ENCODE results near the gene FMN1. TPM values are rescaled to one million over a fixed set of nuclear protein-coding genes. Genes with fewer than 3 reads are reported as not detected.

FMN1 gene
- total and polyA plus RNA-seq, 5 donors from 2014 or later: 0.32 to 8.9 (median 0.36) TPM; not detected in 2

GRCh38 chr15:32775103-32775502, 419.4 kb downstream of the FMN1 start:
- peaks cover 2% of the 10 kb centered on the region for H3K27me3 ChIP-seq (ENCODE audit: control insufficient read depth, insufficient read depth, low read length)
- DNase-seq (no peak), ATAC-seq (ENCODE audit: low read depth in 2 of 2) (no peak)
- Mint-ChIP-seq H3K4me3 (no peak overlapping the region), H3K36me3 (no peaks in the 10 kb centered on the region), H3K4me1 (no peaks in the 10 kb centered on the region), H3K9me3 (peaks cover 0 to 8% (median 2%) of the 10 kb centered on the region in 7 donors), H3K27me3 (peaks cover 4% of the 10 kb centered on the region), H3K27ac (peak overlapping the region in 1 of 3 donors; percentile 25)
- no peak overlapping the region for H3K4me3 ChIP-seq (ENCODE audit: low read depth, low read length)
- no peak overlapping the region for H3K27ac ChIP-seq (ENCODE audit: insufficient read depth, low read length, poor library complexity, severe bottlenecking)
- H3K4me1 ChIP-seq (ENCODE audit: control insufficient read depth, insufficient read depth, low read length, poor library complexity, severe bottlenecking): no peaks in the 10 kb centered on the region
- H3K36me3 ChIP-seq (ENCODE audit: control insufficient read depth, insufficient read depth, low read length): peaks cover 2% of the 10 kb centered on the region
- H3K9me3 ChIP-seq (ENCODE audit: control insufficient read depth in 2 of 2, low read length in 2 of 2): peaks cover 4 to 7% of the 10 kb centered on the region in 2 experiments

- Histone ChIP-seq H3K27me3 (ENCODE audit: control insufficient read depth, insufficient read depth, low read length) (no peaks in the 10 kb centered on the region), H3K4me3 (ENCODE audit: low read depth, low read length) (no peak overlapping the region), H3K27ac (ENCODE audit: insufficient read depth, low read length, poor library complexity, severe bottlenecking) (no peak overlapping the region), H3K36me3 (ENCODE audit: control insufficient read depth, insufficient read depth, low read length) (peaks cover 2% of the 10 kb centered on the region), H3K9me3 (ENCODE audit: control insufficient read depth in 2 of 2, low read length in 2 of 2) (peaks cover 4 to 7% of the 10 kb centered on the region in 2 experiments), H3K4me1 (ENCODE audit: control insufficient read depth, insufficient read depth, low read length, poor library complexity, severe bottlenecking) (no peaks in the 10 kb centered on the region)
- H3K4me1 Mint-ChIP-seq: no peaks in the 10 kb centered on the region
- DNase-seq: no peak
- ATAC-seq (ENCODE audit: low read depth in 2 of 2): no peak
- H3K4me3 Mint-ChIP-seq: no peak overlapping the region
- H3K36me3 Mint-ChIP-seq: no peaks in the 10 kb centered on the region
- H3K27ac Mint-ChIP-seq: no peak overlapping the region
- H3K9me3 Mint-ChIP-seq: peaks cover 0 to 8% (median 0%) of the 10 kb centered on the region in 7 donors
- H3K27me3 Mint-ChIP-seq: peaks cover 4% of the 10 kb centered on the region
These were observed 420.5 kb downstream of the FMN1 start for GRCh38 chr15:32774022-32774421.

GRCh38 chr15:32767236-32767635, 427.3 kb downstream of the FMN1 start:
- no peaks in the 10 kb centered on the region for H3K36me3 ChIP-seq (ENCODE audit: control insufficient read depth, insufficient read depth, low read length)
- H3K9me3 ChIP-seq (ENCODE audit: control insufficient read depth in 2 of 2, low read length in 2 of 2): no peaks in the 10 kb centered on the region
- no peaks in the 10 kb centered on the region for H3K27me3 ChIP-seq (ENCODE audit: control insufficient read depth, insufficient read depth, low read length)
- no peaks in the 10 kb centered on the region for H3K4me1 ChIP-seq (ENCODE audit: control insufficient read depth, insufficient read depth, low read length, poor library complexity, severe bottlenecking)
- no peak overlapping the region for H3K27ac ChIP-seq (ENCODE audit: insufficient read depth, low read length, poor library complexity, severe bottlenecking)
- Mint-ChIP-seq H3K9me3 (peaks cover 0 to 2% (median 0%) of the 10 kb centered on the region in 7 donors), H3K27ac (no peak overlapping the region), H3K4me3 (no peak overlapping the region), H3K36me3 (no peaks in the 10 kb centered on the region), H3K27me3 (peaks cover 4% of the 10 kb centered on the region), H3K4me1 (no peaks in the 10 kb centered on the region)
- H3K4me3 ChIP-seq (ENCODE audit: low read depth, low read length): no peak overlapping the region
- DNase-seq: no peak
- no peak for ATAC-seq (ENCODE audit: low read depth in 2 of 2)

GRCh38 chr15:32766101-32766500, 428.4 kb downstream of the FMN1 start:
- no peaks in the 10 kb centered on the region for H3K4me1 Mint-ChIP-seq
- Histone ChIP-seq H3K27ac (ENCODE audit: insufficient read depth, low read length, poor library complexity, severe bottlenecking) (no peak overlapping the region), H3K9me3 (ENCODE audit: control insufficient read depth in 2 of 2, low read length in 2 of 2) (no peaks in the 10 kb centered on the region), H3K36me3 (ENCODE audit: control insufficient read depth, insufficient read depth, low read length) (no peaks in the 10 kb centered on the region), H3K4me3 (ENCODE audit: low read depth, low read length) (no peak overlapping the region), H3K27me3 (ENCODE audit: control insufficient read depth, insufficient read depth, low read length) (no peaks in the 10 kb centered on the region), H3K4me1 (ENCODE audit: control insufficient read depth, insufficient read depth, low read length, poor library complexity, severe bottlenecking) (no peaks in the 10 kb centered on the region)
- no peaks in the 10 kb centered on the region for H3K36me3 Mint-ChIP-seq
- H3K27me3 Mint-ChIP-seq: peaks cover 4% of the 10 kb centered on the region
- ATAC-seq (ENCODE audit: low read depth in 2 of 2) (no peak), DNase-seq (no peak)
- H3K4me3 Mint-ChIP-seq: no peak overlapping the region
- H3K27ac Mint-ChIP-seq: no peak overlapping the region
- peaks cover 0 to 2% (median 0%) of the 10 kb centered on the region in 7 donors for H3K9me3 Mint-ChIP-seq

- Mint-ChIP-seq H3K27ac (no peak overlapping the region), H3K36me3 (no peaks in the 10 kb centered on the region), H3K27me3 (peaks cover 11% of the 10 kb centered on the region), H3K9me3 (peaks cover 0 to 2% (median 0%) of the 10 kb centered on the region in 7 donors), H3K4me1 (no peaks in the 10 kb centered on the region), H3K4me3 (no peak overlapping the region)
- Histone ChIP-seq H3K9me3 (ENCODE audit: control insufficient read depth in 2 of 2, low read length in 2 of 2) (no peaks in the 10 kb centered on the region), H3K36me3 (ENCODE audit: control insufficient read depth, insufficient read depth, low read length) (no peaks in the 10 kb centered on the region), H3K27me3 (ENCODE audit: control insufficient read depth, insufficient read depth, low read length) (peaks cover 3% of the 10 kb centered on the region), H3K4me1 (ENCODE audit: control insufficient read depth, insufficient read depth, low read length, poor library complexity, severe bottlenecking) (no peaks in the 10 kb centered on the region), H3K4me3 (ENCODE audit: low read depth, low read length) (no peak overlapping the region), H3K27ac (ENCODE audit: insufficient read depth, low read length, poor library complexity, severe bottlenecking) (no peak overlapping the region)
- ATAC-seq (ENCODE audit: low read depth in 2 of 2) (no peak), DNase-seq (no peak)
These were observed 429.3 kb downstream of the FMN1 start for GRCh38 chr15:32765236-32765635.

- Histone ChIP-seq H3K36me3 (ENCODE audit: control insufficient read depth, insufficient read depth, low read length) (no peaks in the 10 kb centered on the region), H3K27me3 (ENCODE audit: control insufficient read depth, insufficient read depth, low read length) (peaks cover 3% of the 10 kb centered on the region), H3K4me1 (ENCODE audit: control insufficient read depth, insufficient read depth, low read length, poor library complexity, severe bottlenecking) (no peaks in the 10 kb centered on the region), H3K27ac (ENCODE audit: insufficient read depth, low read length, poor library complexity, severe bottlenecking) (no peak overlapping the region), H3K4me3 (ENCODE audit: low read depth, low read length) (no peak overlapping the region), H3K9me3 (ENCODE audit: control insufficient read depth in 2 of 2, low read length in 2 of 2) (no peaks in the 10 kb centered on the region)
- Mint-ChIP-seq H3K36me3 (no peaks in the 10 kb centered on the region), H3K4me3 (no peak overlapping the region), H3K4me1 (no peaks in the 10 kb centered on the region), H3K27me3 (peaks cover 17% of the 10 kb centered on the region), H3K9me3 (peaks cover 0 to 2% (median 0%) of the 10 kb centered on the region in 7 donors), H3K27ac (no peak overlapping the region)
- DNase-seq (no peak), ATAC-seq (ENCODE audit: low read depth in 2 of 2) (no peak)
These were observed 431.2 kb downstream of the FMN1 start for GRCh38 chr15:32763295-32763694.

GRCh38 chr15:32757426-32757825, 437.1 kb downstream of the FMN1 start:
- Histone ChIP-seq H3K27ac (ENCODE audit: insufficient read depth, low read length, poor library complexity, severe bottlenecking) (no peak overlapping the region), H3K9me3 (ENCODE audit: control insufficient read depth in 2 of 2, low read length in 2 of 2) (no peaks in the 10 kb centered on the region), H3K4me1 (ENCODE audit: control insufficient read depth, insufficient read depth, low read length, poor library complexity, severe bottlenecking) (no peaks in the 10 kb centered on the region), H3K36me3 (ENCODE audit: control insufficient read depth, insufficient read depth, low read length) (no peaks in the 10 kb centered on the region), H3K27me3 (ENCODE audit: control insufficient read depth, insufficient read depth, low read length) (peaks cover 4% of the 10 kb centered on the region), H3K4me3 (ENCODE audit: low read depth, low read length) (no peak overlapping the region)
- DNase-seq (no peak), ATAC-seq (ENCODE audit: low read depth in 2 of 2) (no peak)
- H3K4me1 Mint-ChIP-seq: no peaks in the 10 kb centered on the region
- H3K27ac Mint-ChIP-seq: no peak overlapping the region
- peaks cover 21% of the 10 kb centered on the region for H3K27me3 Mint-ChIP-seq
- peaks cover 0 to 2% (median 0%) of the 10 kb centered on the region in 7 donors for H3K9me3 Mint-ChIP-seq
- no peak overlapping the region for H3K4me3 Mint-ChIP-seq
- peaks cover 3% of the 10 kb centered on the region for H3K36me3 Mint-ChIP-seq

GRCh38 chr15:32750979-32751378, 443.5 kb downstream of the FMN1 start:
- H3K27ac ChIP-seq (ENCODE audit: insufficient read depth, low read length, poor library complexity, severe bottlenecking): no peak overlapping the region
- Mint-ChIP-seq H3K27me3 (peaks cover 8% of the 10 kb centered on the region), H3K4me1 (no peaks in the 10 kb centered on the region), H3K36me3 (peaks cover 3% of the 10 kb centered on the region), H3K9me3 (peaks cover 0 to 3% (median 0%) of the 10 kb centered on the region in 7 donors), H3K27ac (no peak overlapping the region), H3K4me3 (no peak overlapping the region)
- DNase-seq: no peak
- no peak overlapping the region for H3K4me3 ChIP-seq (ENCODE audit: low read depth, low read length)
- no peaks in the 10 kb centered on the region for H3K4me1 ChIP-seq (ENCODE audit: control insufficient read depth, insufficient read depth, low read length, poor library complexity, severe bottlenecking)
- H3K27me3 ChIP-seq (ENCODE audit: control insufficient read depth, insufficient read depth, low read length): peaks cover 4% of the 10 kb centered on the region
- H3K36me3 ChIP-seq (ENCODE audit: control insufficient read depth, insufficient read depth, low read length): no peaks in the 10 kb centered on the region
- H3K9me3 ChIP-seq (ENCODE audit: control insufficient read depth in 2 of 2, low read length in 2 of 2): no peaks in the 10 kb centered on the region
- ATAC-seq (ENCODE audit: low read depth in 2 of 2): no peak

Measured in CD4-positive, CD25-positive, alpha-beta regulatory T cell (primary cell).